Stimulated activated CD8-positive, alpha-beta memory T cell treated with anti-CD3 and anti-CD28 coated beads, Interleukin-15, amount 100 ng/mL, for 48 hours (primary cell): ENCODE data around the gene ACOT9.
"Not testable (repeated sequence)": the region's sequence is repeated elsewhere in the genome, so short reads cannot be mapped to it uniquely, and the experiment has no call there.

Source experiments
- DNase-seq, 2 donors: peaks; one replicate each; pipeline ENCODE4 v3.0.0-alpha.2; 2020; ENCODE audit warnings: low read depth in 2 of 2

The ACOT9 gene, protein sequence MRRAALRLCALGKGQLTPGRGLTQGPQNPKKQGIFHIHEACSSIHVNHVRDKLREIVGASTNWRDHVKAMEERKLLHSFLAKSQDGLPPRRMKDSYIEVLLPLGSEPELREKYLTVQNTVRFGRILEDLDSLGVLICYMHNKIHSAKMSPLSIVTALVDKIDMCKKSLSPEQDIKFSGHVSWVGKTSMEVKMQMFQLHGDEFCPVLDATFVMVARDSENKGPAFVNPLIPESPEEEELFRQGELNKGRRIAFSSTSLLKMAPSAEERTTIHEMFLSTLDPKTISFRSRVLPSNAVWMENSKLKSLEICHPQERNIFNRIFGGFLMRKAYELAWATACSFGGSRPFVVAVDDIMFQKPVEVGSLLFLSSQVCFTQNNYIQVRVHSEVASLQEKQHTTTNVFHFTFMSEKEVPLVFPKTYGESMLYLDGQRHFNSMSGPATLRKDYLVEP

DNA sequence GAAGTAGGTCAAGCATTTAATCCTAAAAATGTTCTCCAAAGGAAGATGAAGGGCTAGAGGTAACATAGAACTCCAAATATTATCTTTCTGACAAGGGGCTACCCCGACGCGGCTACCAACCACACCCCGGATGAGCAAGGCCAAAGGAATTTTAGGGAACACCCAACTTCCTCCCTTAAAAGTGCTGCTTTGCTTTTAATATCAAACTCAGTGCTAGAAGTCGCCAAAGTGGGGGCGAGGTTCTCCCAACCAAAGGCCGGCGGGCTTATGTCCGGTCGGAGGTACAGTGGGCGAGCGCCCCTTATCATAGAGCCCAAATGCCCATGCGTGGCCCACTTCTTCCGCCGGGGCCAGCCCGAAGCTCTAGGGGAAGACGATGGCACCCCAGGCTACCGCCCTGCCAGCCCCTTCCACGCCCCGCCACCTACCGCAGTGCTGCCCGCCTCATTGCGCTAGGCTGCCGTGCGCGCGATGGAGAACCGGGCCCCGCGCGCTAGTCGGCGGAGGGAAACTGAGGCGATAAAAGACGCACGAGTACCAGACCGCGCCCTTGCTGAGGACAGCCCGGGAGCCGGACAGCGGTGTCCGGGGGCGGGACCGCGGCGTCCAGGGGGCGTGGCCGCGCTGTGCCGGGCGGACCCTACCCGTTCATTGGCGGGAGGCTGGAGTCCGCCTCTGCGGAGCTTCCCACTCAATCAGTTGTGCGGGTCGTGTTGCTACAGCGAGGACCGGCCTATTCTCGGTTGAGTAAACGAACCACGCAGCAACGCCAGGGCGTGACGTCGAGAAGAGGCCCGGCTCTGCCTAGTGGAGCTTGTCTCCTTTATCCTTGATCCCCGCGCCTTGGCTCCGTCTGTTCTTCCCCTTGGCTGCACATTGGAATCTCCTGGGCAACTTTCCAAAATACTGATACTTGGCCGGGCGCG is at the start of gene ACOT9:
Gene ACOT9 (minus strand): TSS at position 580 of the 926 bp plus-strand sequence. CDS start 132 bp downstream, at position 448.
- DNase-seq: peak; percentile 62 to 72

DNA sequence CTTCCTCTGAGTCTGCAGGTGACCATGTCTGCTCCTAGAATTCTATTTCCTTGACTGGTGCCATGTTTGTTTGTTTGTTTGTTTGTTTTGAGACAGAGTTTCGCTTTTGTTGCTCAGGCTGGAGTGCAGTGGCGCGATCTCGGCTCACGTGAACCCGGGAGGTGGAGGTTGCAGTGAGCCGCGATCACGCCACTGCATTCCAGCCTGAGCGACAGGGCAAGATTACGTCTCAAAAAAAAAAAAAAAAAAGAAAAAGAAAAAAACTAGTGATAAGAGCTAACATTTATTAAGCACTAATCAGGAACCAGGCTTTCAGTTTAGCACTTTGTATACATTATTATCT is 47.0 kb upstream of the ACOT9 start:
- DNase-seq: no peak

DNA sequence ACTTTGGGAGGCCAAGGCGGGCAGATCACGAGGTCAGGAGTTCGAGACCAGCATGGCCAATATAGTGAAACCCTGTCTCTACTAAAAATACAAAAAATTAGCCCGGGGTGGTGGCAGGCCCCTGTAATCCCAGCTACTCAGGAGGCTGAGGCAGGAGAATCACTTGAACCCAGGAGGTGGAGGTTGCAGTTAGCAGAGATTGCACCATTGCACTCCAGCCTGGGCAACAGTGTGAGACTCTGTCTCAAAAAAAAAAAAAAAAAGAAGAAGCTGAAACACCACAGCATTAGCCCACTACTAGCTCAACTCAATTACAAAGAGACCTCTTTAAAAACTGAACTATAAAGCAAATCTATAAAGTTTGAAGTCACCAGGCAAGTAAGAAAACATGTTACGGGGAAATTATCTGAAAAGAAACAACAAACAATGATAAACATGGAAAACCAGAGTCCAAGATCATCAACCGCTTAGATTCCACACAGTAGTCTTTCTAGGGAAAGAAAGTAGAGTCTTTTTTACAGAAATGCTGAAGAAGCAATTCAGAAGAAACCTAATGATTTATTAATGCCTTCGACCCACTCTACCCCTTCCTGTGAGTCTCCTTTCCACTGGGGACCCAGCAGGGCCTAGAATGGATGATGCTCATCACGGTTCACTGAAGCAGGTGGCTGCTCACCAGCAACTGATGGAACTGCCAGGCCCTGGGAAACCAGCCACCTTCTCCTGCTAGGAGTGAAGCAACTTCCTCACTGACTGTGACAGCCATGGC is 46.5 kb upstream of the ACOT9 start:
- DNase-seq: no peak

DNA sequence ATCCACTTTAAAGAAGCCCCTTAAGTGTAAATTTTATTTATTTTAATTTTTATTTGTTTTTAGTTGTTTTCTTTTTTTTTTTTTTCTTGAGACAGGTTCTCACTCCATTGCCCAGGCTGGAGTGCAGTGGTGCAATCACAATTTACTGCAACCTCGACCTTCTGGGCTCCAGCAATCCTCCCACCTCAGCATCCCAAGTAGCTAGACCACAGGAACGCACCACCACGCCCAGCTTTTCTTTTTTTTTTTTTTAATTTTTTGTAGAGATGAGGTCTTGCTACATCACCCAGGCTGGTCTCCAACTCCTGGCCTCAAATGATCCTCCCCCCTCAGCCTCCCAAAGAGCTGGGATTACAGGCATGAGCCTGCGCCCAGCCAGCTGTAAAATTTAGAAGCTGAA is 45.9 kb upstream of the ACOT9 start:
- DNase-seq: no peak

DNA sequence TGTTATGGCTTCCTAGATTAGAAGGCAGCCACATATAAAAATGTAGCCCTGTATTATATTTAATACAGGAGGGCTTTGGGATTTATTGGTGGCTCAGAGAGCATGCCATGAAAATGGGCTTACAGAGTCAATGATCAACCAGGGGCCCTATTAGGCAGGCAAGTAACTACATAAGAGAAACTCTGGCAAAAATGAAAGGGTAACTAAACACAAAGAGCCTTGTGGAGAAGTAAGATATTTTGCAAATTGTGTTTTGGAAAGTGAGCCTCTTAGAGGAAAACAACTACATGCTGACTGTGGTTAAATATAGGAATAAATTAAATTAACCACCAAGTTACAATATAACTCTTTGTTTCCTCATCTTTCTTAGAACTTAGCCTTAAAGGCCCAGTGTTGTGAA is 45.4 kb upstream of the ACOT9 start:
- DNase-seq: no peak

DNA sequence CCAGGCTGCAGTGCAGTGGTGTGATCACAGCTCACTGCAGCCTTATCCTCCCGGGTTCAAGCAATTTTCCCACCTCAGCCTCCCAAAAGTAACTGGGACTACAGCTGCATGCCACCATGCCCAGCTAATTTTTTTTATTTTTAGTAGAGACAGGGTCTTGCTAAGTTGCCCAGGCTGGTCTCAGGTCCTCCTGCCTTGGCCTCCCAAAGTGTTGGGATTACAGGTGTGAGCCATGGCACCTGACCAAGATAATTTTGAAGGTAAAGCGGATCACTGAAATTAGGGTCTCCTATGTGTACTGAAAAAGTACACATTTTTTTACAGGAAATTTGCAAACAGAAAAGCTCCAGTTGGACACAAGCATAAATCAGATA is 44.7 kb upstream of the ACOT9 start:
- DNase-seq: no peak

DNA sequence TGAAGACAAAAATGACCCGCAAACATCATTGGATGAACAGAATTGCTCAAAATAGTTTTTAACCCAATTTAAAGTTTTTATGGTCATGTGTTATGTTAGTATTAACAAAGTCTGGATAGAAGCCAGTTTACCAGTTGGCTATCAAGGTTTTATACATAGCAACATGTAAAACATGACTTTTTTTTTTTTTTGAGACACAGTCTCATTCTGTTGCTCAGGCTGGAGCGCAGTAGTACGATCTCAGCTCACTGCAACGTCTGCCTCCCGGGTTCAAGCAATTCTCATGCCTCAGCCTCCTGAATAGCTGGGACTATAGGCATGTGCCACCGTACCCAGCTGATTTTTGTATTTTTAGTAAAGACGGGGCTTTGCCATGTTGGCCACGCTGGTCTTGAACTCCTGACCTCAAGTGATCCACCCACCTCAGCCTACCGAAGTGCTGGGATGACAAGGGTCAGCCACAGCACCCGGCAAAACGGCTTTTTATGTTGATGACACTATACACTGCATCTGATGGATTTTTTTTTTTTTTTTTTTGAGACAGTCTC is 43.3 kb upstream of the ACOT9 start:
- no peak for DNase-seq

DNA sequence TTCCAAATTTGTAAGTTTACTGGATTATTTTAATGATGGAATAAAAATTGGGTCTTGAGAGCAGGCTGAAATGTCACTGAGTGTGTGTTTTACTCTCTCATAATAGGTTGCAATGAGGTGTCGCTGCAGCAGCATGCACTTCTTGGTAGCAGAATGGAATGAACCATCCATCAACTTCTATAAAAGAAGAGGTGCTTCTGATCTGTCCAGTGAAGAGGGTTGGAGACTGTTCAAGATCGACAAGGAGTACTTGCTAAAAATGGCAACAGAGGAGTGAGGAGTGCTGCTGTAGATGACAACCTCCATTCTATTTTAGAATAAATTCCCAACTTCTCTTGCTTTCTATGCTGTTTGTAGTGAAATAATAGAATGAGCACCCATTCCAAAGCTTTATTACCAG is 42.5 kb upstream of the ACOT9 start:
- DNase-seq: no peak

DNA sequence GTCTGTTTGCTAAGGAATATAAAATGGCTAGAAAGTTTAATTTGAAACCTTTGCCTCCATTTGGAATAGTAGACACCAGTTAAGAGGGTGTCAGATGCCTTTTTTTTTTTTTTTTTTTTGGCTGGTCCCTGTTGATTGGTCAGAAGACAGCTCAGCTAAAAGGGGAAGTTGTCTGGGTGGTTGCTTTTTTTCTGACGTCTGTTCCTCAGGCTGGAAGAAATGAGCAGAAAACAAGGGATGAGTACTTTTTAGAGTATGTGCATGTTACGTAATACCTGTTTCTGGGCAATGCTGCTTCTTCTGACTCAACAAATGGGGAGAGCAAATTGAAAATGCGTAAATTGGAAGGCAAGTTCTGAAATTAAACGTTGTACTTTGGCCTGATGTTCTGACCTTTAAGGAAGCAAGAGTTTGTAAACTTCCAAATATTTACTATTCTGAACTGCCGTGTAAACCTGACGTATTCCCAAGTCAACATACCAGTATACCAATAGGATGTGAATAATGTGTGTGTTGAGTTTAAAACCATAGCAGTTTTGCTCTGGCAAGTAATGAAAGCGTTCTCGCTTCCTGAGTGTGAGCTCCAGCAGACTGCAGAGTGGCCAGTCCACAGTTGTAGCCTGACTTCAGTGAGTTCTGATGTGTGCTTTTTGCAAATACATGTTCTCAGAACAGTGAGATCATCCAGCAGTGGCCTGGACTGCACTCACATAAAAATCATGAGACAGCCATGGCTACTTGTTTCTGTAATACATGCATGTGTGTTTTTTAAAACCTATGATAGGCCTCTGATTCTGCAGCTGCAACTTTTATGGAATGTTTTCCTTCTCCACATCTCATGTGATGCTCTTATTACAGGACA is 41.6 kb upstream of the ACOT9 start:
- no peak for DNase-seq

DNA sequence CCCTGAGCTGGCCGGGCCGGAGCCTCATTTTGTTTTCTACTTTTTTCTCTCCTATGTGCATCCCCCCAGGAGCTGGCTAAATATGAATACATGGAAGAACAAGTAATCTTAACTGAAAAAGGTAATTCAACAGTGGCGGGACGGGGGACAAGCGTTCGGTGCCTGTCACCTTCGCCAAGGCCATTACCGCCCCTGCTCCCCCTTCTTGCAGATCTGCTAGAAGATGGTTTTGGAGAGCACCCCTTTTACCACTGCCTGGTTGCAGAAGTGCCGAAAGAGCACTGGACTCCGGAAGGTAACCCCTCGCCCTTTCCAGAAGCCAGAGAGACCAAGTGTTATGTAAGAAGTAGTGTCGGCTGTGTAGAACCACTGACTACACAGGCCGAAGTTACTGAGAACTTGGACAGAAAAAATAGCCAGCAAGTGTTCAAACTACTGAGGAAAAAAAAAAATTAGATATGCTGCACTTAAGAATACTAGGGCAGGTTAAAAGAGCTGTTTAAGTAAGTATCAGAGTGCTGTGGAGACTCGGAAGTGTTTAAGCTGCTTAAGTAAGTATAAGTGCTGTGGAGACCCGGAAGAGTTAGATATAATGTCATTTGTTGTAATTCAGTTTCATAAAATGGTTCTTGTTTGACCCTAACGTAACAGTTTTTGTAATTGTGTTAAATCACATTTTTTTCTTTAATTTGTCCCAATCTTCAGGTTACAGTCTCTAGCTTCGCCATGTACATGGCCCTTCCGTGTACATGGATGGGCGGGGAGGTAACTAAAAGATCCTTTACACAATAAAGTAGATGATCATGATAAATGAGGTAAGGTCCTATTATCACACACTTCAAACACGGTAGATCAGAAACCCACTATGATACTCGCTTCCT is 40.8 kb upstream of the ACOT9 start:
- no peak for DNase-seq

DNA sequence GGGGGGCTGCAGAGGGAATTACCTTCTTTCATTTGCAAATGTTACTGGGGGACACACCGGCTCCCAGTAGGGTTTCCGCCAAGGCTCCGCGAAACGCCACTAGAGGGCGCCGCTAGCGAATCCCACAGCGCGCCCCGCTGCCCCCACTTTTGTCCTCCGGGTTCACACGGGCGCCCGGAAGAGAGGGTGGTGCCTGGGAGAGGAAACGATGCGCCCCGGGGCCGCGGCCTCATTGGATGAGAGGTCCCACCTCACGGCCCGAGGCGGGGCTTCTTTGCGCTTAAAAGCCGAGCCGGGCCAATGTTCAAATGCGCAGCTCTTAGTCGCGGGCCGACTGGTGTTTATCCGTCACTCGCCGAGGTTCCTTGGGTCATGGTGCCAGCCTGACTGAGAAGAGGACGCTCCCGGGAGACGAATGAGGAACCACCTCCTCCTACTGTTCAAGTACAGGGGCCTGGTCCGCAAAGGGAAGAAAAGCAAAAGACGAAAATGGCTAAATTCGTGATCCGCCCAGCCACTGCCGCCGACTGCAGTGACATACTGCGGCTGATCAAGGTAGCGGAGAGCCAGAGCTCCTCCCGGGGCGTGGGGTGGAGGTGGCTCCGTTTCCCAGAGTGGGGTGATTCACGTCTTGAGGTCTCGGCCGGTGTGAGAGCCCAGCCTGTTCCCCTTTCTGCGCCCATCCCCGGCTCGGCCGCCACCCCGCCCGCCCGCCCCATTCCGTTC is 40.0 kb upstream of the ACOT9 start, which contains the start of gene SAT1:
Gene SAT1 (plus strand): TSS at position 311 of the 726 bp plus-strand sequence. CDS start 179 bp downstream, at position 490.
- DNase-seq: peak; percentile 89

DNA sequence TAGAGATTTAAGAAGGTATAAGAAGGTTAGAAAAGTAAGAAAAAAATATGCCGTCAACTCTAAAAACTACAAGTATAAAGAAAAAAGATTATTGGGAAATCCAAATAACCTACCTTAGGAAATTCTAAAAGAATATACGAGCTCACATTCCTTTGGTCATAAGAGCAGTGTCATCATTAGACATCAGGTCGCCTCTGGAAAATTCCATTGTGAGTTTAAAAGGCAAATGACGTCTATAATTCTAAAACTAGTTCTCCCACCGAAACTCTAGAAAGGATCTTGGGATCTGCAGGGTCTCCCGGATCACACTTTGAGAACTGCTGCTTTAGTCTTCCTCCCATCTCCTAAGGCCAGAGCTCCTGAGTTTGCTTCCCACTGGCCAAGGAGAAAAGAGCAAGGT is 39.4 kb upstream of the ACOT9 start:
- DNase-seq: no peak

DNA sequence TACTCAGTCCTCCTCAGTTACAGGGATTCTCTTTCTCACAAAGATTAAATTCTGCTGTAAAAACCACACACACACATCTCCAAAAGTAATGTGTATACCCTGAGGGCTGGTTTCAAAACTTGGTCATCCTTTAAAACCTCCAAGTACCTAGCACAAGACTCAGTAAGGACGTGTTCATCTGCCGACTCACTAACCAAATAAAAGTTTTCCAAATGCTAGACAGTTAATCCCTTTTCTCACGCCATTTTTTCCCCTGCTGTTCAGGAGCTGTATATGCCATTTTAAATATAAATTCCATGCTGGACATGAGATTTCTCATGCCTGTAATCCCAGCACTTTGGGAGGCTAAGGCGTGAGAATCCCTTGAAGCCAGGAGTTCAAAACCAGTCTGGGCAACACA is 35.9 kb upstream of the ACOT9 start:
- DNase-seq: no peak

DNA sequence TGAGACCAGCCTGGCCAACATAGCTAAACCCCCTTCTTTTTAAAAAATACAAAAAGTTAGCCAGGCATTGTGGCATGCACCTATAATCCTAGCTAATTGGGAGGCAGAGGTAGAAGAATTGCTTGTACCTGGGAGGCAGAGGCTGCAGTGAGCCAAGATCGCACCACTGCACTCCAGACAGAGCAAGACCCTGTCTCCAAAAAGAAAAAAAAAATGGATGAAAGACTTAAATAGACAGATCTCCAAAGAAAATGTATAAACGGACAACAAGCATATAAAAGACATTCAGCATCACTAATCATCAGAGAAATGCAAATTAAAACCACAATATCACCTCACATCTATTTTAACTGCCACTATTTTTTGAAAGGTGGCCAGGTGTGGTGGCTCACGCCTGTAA is 33.3 kb upstream of the ACOT9 start:
- no peak for DNase-seq

DNA sequence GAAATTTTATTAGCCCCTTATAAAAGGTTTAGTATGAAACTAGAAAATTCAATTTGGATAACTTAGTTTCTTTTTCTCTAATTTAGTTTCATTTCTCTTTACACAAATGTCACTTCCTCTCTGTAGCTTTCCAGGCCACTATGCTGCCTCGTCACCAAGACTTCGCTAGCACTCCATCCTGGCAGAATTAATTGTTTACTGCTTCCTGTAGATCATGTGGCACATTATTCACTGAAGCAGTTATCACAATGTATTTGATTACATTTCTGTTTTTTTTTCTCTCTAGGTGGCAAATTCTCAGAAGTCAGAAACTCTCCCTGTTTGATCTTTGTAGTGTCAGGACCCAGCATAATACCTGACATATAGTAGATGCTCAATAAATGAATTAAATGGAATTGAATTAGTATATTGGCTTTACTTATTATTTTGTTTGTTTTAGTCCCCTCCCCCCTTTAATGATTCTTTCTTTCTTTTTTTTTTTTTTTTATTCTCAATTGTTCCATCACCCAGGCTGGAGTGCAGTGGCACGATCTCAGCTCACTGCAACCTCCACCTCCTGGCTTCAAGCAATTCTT is 30.6 kb upstream of the ACOT9 start:
- DNase-seq: peak in 1 of 2 donors; percentile 15

DNA sequence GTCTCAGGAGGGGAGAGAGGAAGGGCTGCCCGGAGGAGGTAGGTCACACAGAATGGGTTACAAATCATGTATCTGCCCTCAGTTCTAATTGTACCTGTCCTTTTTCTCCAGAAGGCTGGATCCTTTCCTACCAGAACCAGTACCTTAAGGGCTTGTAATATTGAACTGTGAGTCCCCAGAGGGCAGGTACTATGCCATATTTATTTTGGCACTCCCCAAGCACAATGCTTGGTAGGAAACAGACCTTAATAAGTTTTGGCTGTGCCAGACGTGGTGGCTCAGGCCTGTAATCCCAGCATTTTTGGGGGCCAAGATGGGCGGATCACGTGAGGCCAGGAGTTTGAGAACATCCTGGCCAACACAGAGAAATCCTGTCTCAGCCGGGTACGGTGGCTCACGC is 28.0 kb upstream of the ACOT9 start:
- not testable (repeated sequence) for DNase-seq

DNA sequence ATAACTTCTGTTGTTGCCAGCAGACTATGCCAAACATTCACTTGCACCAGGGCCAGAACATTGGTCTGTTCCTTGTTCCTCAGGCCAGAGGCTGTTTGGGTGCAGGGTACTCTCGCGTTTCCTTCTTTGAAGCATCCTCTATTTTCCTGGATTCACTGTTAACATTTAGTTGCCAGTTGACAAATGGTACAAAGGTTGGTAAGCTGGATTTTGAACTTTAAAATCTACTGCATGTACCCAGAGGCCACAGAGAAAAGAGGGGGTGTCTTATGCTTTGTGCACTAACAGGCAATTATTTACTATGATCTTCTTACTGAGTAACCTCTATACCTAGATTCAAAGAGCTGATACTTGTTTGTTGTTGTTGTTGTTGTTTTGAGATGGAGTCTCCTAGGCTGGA is 27.1 kb upstream of the ACOT9 start:
- DNase-seq: no peak

DNA sequence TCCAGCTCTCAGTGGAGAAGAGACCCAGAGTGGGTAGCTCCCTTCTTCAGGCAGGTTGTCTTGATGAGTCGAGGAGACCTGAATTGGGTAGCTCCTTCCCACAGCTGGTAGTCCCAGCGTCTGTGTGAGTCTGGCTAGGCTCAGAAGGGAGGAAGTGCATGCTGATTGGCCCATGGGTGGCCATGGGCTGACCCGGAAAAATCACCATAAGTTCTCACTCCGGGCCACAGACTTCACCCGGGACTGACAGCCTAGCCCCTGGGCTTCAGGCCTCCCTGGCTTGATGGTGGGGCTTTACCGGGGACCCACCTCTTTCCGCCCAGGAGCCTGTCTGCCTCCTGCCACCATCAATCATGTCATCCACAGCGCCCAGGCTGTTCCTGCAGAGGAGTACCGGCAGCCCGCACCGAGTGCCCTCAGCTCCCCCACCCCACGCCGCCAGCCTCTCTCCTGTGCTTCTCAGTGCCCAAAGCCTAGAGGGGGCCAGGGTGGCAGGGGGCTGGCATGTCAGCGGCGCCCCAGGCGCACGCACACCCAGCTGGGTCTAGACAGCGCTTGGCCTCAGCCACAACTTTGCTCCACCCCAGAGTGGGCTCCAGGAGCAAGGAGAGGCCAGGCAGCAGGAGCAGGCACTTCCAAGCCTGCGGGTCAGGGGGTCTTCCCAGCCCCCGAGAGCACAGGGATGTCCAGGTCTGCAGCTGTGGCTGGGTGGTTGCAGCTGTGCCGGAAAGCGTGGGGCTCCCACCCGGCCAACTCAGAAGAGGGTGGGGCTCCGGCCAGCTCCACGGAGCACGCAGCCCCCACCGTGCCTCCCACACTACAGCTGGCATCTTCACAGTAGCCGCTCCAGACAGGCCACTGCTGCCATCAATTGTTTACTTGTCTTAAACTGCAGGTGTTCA is 23.8 kb upstream of the ACOT9 start:
- DNase-seq: no peak
